GM19468 (cell line): ENCODE data around the gene ADD1.
"Not testable (repeated sequence)": the region's sequence is repeated elsewhere in the genome, so short reads cannot be mapped to it uniquely, and the experiment has no call there.

Experiments
- ATAC-seq: cut with Tn5 transposase; IDR thresholded peaks from one replicate; pipeline ENCODE4 v1.9.1; 2021; ENCODE audit warnings: mild to moderate bottlenecking, moderate library complexity, moderate number of reproducible peaks; ENCODE audit not compliant: unreplicated experiment; ENCODE audit errors: extremely low read depth

Gene ADD1

GRCh38 chr4:2954358-2955185 lies 110.9 kb downstream of the ADD1 start:
- ATAC-seq = no peak

GRCh38 chr4:2955186-2956044 lies 111.8 kb downstream of the ADD1 start:
- ATAC-seq = not testable (repeated sequence)

- no peak for ATAC-seq
Observed at GRCh38 chr4:2958446-2958845, 114.8 kb downstream of the ADD1 start.

GRCh38 chr4:2960450-2960849 lies 116.8 kb downstream of the ADD1 start:
- not testable (repeated sequence) for ATAC-seq

DNA sequence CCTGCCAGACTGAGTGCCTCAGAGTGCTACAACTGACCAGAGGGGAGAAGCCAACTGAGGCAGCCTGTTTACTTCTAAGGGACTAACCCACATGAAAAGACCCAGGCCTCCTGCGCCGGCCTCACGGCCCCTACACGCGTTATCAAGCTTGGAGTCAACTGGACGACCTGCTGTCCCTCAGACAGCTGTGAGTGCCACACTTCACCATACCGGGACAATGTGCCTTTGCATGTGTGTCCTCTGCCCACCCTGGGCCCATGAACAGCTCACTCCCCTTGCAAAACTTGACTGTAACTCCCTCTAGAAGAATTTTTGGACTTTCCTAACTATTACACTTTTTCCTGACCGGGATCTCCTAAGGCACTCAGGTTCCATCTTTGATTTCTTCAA lies 117.8 kb downstream of the ADD1 start:
- ATAC-seq = no peak

GRCh38 chr4:2961811-2962441 lies 118.3 kb downstream of the ADD1 start:
- ATAC-seq = no peak

- no peak for ATAC-seq
Observed at GRCh38 chr4:2962614-2963174, 119.0 kb downstream of the ADD1 start.

DNA sequence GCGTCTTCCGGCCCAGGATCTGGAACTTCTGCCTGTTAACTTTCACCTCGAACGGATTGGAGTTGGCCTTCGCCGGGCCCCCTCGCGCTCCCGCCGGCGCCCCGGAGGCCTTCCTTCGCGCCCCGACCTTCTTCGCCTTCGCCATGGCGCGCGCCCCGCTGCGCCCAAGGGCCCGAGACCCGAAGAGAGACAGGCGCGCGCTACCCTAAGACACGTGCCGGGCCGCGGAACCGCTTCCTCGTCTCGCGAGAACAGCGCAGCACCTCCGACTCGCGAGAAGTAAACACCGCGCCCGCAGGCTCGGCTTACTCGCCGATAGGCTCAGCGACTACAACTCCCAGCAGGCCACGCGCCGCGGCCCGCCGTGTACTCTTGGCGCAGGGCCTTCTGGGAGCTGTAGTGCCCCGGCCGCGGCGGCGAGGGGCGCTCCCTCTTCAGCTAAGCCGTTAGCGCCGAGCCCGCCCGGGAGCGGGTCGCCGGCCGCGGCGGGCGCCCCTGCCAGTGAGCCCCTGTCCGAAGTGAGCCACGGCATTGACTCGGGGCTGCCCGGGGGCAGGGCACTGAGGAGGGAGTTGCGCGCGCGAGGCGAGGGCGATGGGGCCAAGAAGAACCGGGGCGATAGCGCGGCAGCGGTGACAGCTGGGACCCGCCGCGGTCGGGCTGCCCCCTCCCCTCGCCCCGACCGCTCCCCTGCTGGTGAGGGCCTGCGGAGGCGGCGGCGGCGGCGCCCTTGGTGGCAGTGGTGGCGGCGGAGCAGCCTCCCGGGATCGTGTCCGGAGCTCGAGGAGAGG lies 119.7 kb downstream of the ADD1 start, which contains the start of the genes GRK4 and NOP14:
TSS of gene GRK4 (plus strand) at position 397 of the 791 bp plus-strand sequence. CDS start 500 bp downstream, outside the sequence.
TSS of gene NOP14 (minus strand) at position 232 of the 791 bp plus-strand sequence. CDS start at position 145, 87 bp downstream.
- peak; percentile 98 for ATAC-seq

GRCh38 chr4:2963966-2964471 lies 120.4 kb downstream of the ADD1 start:
- ATAC-seq = no peak

- ATAC-seq = no peak
Observed at GRCh38 chr4:2964706-2965258, 121.1 kb downstream of the ADD1 start.

DNA sequence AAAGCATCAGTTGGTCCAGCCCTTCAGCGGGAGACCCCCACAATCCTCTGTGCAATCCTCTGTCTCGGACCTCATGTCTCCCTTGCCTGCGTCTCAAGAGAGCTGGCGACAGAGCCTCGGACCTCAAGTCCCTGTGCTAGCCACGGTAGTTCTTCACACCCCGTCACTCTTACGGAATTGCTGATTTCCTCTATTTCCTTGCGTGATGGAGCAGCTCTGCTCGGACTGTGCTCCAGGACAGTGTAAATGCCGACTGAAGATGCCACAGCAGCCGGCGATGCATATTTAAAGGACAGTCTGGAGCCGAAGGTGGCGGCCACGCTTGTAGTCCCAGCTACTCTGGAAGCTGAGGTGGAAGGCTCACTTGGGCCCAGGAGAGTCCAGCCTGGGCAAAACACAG lies 121.6 kb downstream of the ADD1 start:
- ATAC-seq = no peak

DNA sequence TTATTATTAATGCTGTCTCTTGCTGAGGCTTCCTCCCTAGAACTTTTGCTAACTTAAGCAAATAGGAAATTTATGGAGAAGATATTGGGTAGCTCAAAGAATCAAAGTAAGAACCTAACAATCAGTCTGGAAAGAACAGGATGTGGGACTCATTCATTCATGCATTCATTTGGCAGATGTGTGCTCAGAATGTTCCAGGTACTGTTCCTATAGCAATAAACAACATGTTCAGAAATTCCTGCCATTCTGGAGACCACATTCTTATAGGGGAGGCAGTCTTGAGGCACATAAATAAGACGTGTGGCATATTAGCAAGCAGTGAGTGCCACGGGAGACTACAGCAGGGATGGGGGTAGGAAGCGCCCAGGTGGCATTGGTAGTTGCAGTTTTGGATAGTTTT lies 124.7 kb downstream of the ADD1 start:
- no peak for ATAC-seq

DNA sequence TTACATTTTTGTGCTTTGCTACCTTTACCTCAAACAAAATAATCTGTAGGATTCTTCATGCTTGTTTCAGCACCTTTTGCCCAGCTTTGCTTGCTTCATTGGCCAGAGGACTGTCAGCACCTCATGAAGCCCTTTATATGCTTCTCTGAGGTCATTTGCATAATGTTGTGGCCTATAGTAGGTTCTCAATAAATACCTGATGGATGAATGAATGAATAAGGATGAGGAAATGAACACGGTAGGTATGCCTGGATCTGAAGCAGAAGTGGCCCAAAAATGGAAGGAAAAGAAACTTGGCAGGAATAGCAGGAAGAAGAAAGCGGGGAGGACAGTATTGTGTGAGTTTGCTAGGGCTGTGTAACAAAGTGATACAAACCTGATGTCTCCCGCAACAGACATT lies 127.6 kb downstream of the ADD1 start:
- no peak for ATAC-seq

DNA sequence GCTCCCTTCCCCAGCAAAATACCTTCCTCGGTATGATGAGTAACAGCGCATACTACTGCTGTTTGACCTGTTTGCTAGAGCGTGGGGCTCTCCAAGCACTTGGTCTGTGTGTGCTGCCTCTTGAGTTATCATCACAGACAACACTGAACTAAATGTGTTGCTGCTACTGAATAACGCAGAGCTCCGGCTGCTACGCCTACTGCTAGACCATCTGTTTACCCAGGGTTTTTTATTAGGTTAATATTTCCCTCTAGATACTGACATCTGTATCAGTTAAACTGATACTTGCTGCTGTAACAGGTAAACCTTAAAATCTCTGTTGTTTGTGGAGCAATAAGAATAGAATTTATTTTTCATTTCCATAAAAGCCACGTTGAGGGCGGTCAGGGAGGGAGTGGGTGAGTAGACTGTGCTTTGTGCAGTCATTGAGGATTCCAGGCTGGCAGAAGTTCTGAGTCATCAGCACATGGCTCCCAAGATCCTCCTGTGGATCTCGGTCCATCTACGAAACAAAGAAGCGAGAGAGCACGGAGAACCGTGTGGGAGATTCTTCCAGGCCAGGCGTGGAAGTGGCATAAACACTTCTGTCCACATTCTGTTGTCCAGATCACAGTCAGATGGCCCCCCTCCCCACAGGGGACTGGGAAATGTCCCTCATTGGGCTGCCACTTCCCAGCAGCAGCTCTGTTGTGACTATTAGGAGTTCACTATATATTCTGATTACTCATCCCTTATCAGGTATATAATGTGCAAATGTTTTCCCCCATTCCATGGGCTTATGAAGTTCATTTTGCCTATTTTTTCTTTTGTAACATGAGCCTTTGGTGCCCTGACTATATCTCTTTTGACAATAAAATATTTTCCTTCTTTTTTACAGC lies 133.8 kb downstream of the ADD1 start:
- ATAC-seq = no peak
